Fibroblast of the conjunctiva (primary cell): ENCODE results near the gene PAM16.

Experiments
- DNase-seq: peaks from one replicate; pipeline ENCODE4 v3.0.0-alpha.2; 2010; ENCODE audit warnings: low read depth

Gene PAM16

GRCh38 chr16:4371357-4372000, 20.4 kb upstream of the PAM16 start, which contains the start of gene VASN:
VASN (plus strand) TSS chr16:4371848; CDS start chr16:4380878, 9,030 bp downstream.
- DNase-seq: no peak

GRCh38 chr16:4370570-4371356, 19.6 kb upstream of the PAM16 start:
- no peak for DNase-seq

GRCh38 chr16:4370151-4370550, 19.0 kb upstream of the PAM16 start:
- no peak for DNase-seq

- no peak for DNase-seq
Measured at GRCh38 chr16:4369007-4369733, 18.0 kb upstream of the PAM16 start.

GRCh38 chr16:4367393-4367856, 16.3 kb upstream of the PAM16 start:
- DNase-seq: no peak

- DNase-seq: no peak
Measured at GRCh38 chr16:4366016-4366415, 14.9 kb upstream of the PAM16 start.

- no peak for DNase-seq
Measured at GRCh38 chr16:4365615-4366014, 14.5 kb upstream of the PAM16 start.

- DNase-seq: no peak
Measured at GRCh38 chr16:4365014-4365406, 13.9 kb upstream of the PAM16 start.

GRCh38 chr16:4364196-4365013, 13.3 kb upstream of the PAM16 start:
- DNase-seq: no peak

- DNase-seq: no peak
Measured at GRCh38 chr16:4362476-4363135, 11.5 kb upstream of the PAM16 start.

GRCh38 chr16:4361944-4362311, 10.8 kb upstream of the PAM16 start:
- DNase-seq: no peak

- DNase-seq: no peak
Measured at GRCh38 chr16:4361033-4361943, 10.2 kb upstream of the PAM16 start.

- no peak for DNase-seq
Measured at GRCh38 chr16:4360538-4361021, 9.5 kb upstream of the PAM16 start.

- DNase-seq: no peak
Measured at GRCh38 chr16:4359914-4360313, 8.8 kb upstream of the PAM16 start.

- DNase-seq: no peak
Measured at GRCh38 chr16:4358831-4359561, 7.9 kb upstream of the PAM16 start.

- DNase-seq: no peak
Measured at GRCh38 chr16:4358236-4358635, 7.1 kb upstream of the PAM16 start.

GRCh38 chr16:4356820-4357219, 5.7 kb upstream of the PAM16 start:
- no peak for DNase-seq

GRCh38 chr16:4354512-4355409, 3.6 kb upstream of the PAM16 start:
- DNase-seq: no peak
